Adrenal gland (tissue), 12 donors: ENCODE results near the gene WFS1. TPM values are rescaled to one million over a fixed set of nuclear protein-coding genes. Genes with fewer than 3 reads are reported as not detected.

Experiments
- DNase-seq, 7 donors: peaks; one replicate each; pipeline ENCODE4 v3.0.0-alpha.2; 2019 to 2020
- H3K27ac ChIP-seq, 5 donors: fragments of 200-600 bp; sonication (generic) in 4 of 5; 1 replicate in 3 of 5; 2 replicates in 2 of 5; pipeline versions ENCODE4 v1.5.1 to v1.8.0; 2016 to 2020; ENCODE audit warnings: mild to moderate bottlenecking in 1 of 5
- H3K27me3 ChIP-seq: fragments of 200-600 bp; 2 replicates; pipeline ENCODE4 v1.8.0; 2021
- H3K36me3 ChIP-seq, 2 donors: fragments of 200-600 bp; replicated peaks in 1 of 2; 1 replicate in 1 of 2; 2 replicates in 1 of 2; pipeline versions ENCODE4 v1.5.1 to v1.8.0; 2018 to 2022
- H3K4me1 ChIP-seq, 2 donors: fragments of 200-600 bp; replicated peaks in 1 of 2; 1 replicate in 1 of 2; 2 replicates in 1 of 2; pipeline versions ENCODE4 v1.5.1 to v1.8.0; 2018 to 2021
- H3K4me3 ChIP-seq, 4 donors: fragments of 200-600 bp; sonication (generic) in 3 of 4; one replicate each; pipeline ENCODE4 v1.5.1; 2016 to 2018
- H3K9me3 ChIP-seq, 3 donors: fragments of 200-600 bp; sonication (generic) in 1 of 3; replicated peaks in 1 of 3; 1 replicate in 2 of 3; 2 replicates in 1 of 3; pipeline versions ENCODE4 v1.5.1 to v1.8.0; 2016 to 2021
- CTCF ChIP-seq, 6 experiments: fragments of 450-650 bp in 4 of 6; fragments of 200-600 bp in 2 of 6; sonication (generic) in 1 of 6; IDR thresholded peaks; 1 replicate in 5 of 6; 2 replicates in 1 of 6; pipeline versions ENCODE4 v1.5.1 to v1.8.0; 2016 to 2021; ENCODE audit warnings: antibody characterized with exemption in 6 of 6, mild to moderate bottlenecking in 2 of 6, moderate library complexity in 1 of 6
- POLR2A ChIP-seq, 2 donors: fragments of 450-650 bp; IDR thresholded peaks; one replicate each; pipeline ENCODE4 v1.6.1; 2017; ENCODE audit warnings: antibody characterized with exemption in 2 of 2, mild to moderate bottlenecking in 2 of 2, moderate library complexity in 1 of 2
- WGBS, 4 donors: extraction: QIAGEN DNeasy Blood & Tissue Kit in 2 of 4; methylation state at CpG; one replicate each; pipeline versions ENCODE4 v1.1.5 to v1.1.7; 2013 to 2017; 5-methylcytosine and 5-hydroxymethylcytosine counted together
- intact Hi-C, 2 donors: fragments of 100-400 bp; cut with DNase I; formaldehyde crosslinking; loops; one replicate each; pipeline versions ENCODE4 v1.14.1 to v1.15.0; 2022 to 2023
- polyA plus RNA-seq, 3 donors: library from polyadenylated mRNA; stranded (reverse); fragments of 200-250 nt in 2 of 3; fragments of 350-450 nt in 1 of 3; fragmentation: Illumina TruSeq in 1 of 3; extraction: RNeasy Lipid Tissue Mini Kit (QIAGEN cat#74804) in 1 of 3; gene quantifications; one replicate each; pipeline ENCODE4 v1.2.3, GENCODE V29; 2013 to 2014
- total RNA-seq, 9 donors: library from RNA; depleted of rRNA in 4 of 9; stranded (reverse); fragments of >200 nt in 4 of 9; fragments of 120-200 nt in 1 of 9; fragmentation: NEBNext Ultra II Directional in 1 of 9; extraction: Animal tissue kit (Norgen Biotek cat#: 25700) in 1 of 9; gene quantifications; one replicate each; pipeline versions ENCODE4 v1.1.0 to v1.2.4, GENCODE V29; 2013 to 2023
- donor health status: healthy with polysubstance abuse.
- donor health status: Bipolar disorder and iron deficiency.
- donor health status: DM: yes; HTN: yes; CAD: no.
- donor health status: DM: no; HTN: no; CAD: no.
- donor health status: DM: no; HTN: no; CAD: no.
- donor health status: DM: yes; HTN: yes; CAD: no.

WFS1 gene
- total and polyA plus RNA-seq, 12 donors = 20.8 to 64.4 (median 33.1) TPM

- no peak for TF ChIP-seq POLR2A (IDR thresholded peaks at IDR 0.05)
Observed at GRCh38 chr4:6320663-6321062, 51.0 kb downstream of the WFS1 start.

GRCh38 chr4:6321361-6321760 lies 51.7 kb downstream of the WFS1 start:
- Histone ChIP-seq H3K36me3 (no peaks in the 10 kb centered on the region), H3K27ac (no peak overlapping the region), H3K27me3 (no peaks in the 10 kb centered on the region), H3K4me1 (no peaks in the 10 kb centered on the region), H3K9me3 (no peaks in the 10 kb centered on the region), H3K4me3 (no peak overlapping the region)
- TF ChIP-seq CTCF (IDR thresholded peaks at IDR 0.05) = no peak
- no peak for TF ChIP-seq POLR2A (IDR thresholded peaks at IDR 0.05)
- WGBS, 4 donors = 71 to 86% (median 79%) methylated on average over 2 of the region's 2 CpGs
- intact Hi-C loops = loop anchor here in 1 of 2 donors (10.0 kb wide), 1 partner anchor 327 kb away; no protein-coding TSS in a partner anchor
- no peak for DNase-seq

More at GRCh38 chr4:6320663-6321062, 51.0 kb downstream of the WFS1 start:
- no peaks in the 10 kb centered on the region for H3K4me1 ChIP-seq
- H3K4me3 ChIP-seq = no peak overlapping the region
- H3K27ac ChIP-seq = no peak overlapping the region
- WGBS, 4 donors = 75 to 88% (median 78%) methylated on average over 6 of the region's 6 CpGs
- no peaks in the 10 kb centered on the region for H3K9me3 ChIP-seq
- intact Hi-C loops = loop anchor here in 1 of 2 donors (10.0 kb wide), 1 partner anchor 326 kb away; no protein-coding TSS in a partner anchor
- no peaks in the 10 kb centered on the region for H3K27me3 ChIP-seq
- H3K36me3 ChIP-seq = no peaks in the 10 kb centered on the region
- DNase-seq = no peak

- WGBS, 4 donors = 81 to 89% (median 87%) methylated on average over 20 to 23 of the region's 23 CpGs
- H3K4me1 ChIP-seq = no peaks in the 10 kb centered on the region
- no peak for DNase-seq
- intact Hi-C loops = loop anchor here in 1 of 2 donors (10.0 kb wide), 1 partner anchor 327 kb away; no protein-coding TSS in a partner anchor
- H3K9me3 ChIP-seq = no peaks in the 10 kb centered on the region
- TF ChIP-seq CTCF (IDR thresholded peaks at IDR 0.05) = no peak
- no peak for TF ChIP-seq POLR2A (IDR thresholded peaks at IDR 0.05)
- no peak overlapping the region for H3K4me3 ChIP-seq
- H3K27ac ChIP-seq = no peak overlapping the region
- no peaks in the 10 kb centered on the region for H3K36me3 ChIP-seq
- H3K27me3 ChIP-seq = no peaks in the 10 kb centered on the region
Observed at GRCh38 chr4:6322067-6322760, 52.6 kb downstream of the WFS1 start.

GRCh38 chr4:6322761-6323566 lies 53.3 kb downstream of the WFS1 start:
- TF ChIP-seq CTCF (IDR thresholded peaks at IDR 0.05) = no peak
- TF ChIP-seq POLR2A (IDR thresholded peaks at IDR 0.05) = no peak

More at GRCh38 chr4:6322761-6323566, 53.3 kb downstream of the WFS1 start:
- no peak overlapping the region for H3K4me3 ChIP-seq
- H3K9me3 ChIP-seq = no peaks in the 10 kb centered on the region
- no peak for DNase-seq
- H3K27ac ChIP-seq = no peak overlapping the region
- no peaks in the 10 kb centered on the region for H3K4me1 ChIP-seq
- H3K36me3 ChIP-seq = no peaks in the 10 kb centered on the region
- intact Hi-C loops = loop anchor here in 1 of 2 donors (10.0 kb wide), 1 partner anchor 328 kb away; no protein-coding TSS in a partner anchor
- 73 to 80% (median 75%) methylated on average over 16 to 33 of the region's 33 CpGs for WGBS, 4 donors
- H3K27me3 ChIP-seq = no peaks in the 10 kb centered on the region
